Osteocyte (in vitro differentiated cells): ENCODE data around the gene EXTL1. TPM values are rescaled to one million over a fixed set of nuclear protein-coding genes. Genes with fewer than 3 reads are reported as not detected.

Source experiments
- DNase-seq: peaks from one replicate; pipeline ENCODE4 v3.0.0; 2021; ENCODE audit warnings: mixed read lengths; ENCODE audit not compliant: unreplicated experiment; ENCODE audit errors: extremely low spot score
- H3K27ac Mint-ChIP-seq: one replicate; pipeline ENCODE4 v1.8.0; 2021; ENCODE audit warnings: mild to moderate bottlenecking, mixed read lengths; ENCODE audit not compliant: unreplicated experiment
- H3K27me3 Mint-ChIP-seq: one replicate; pipeline ENCODE4 v1.8.0; 2021; ENCODE audit warnings: mixed read lengths; ENCODE audit not compliant: unreplicated experiment
- H3K36me3 Mint-ChIP-seq: one replicate; pipeline ENCODE4 v1.8.0; 2021; ENCODE audit warnings: mixed read lengths; ENCODE audit not compliant: unreplicated experiment
- H3K4me1 Mint-ChIP-seq: one replicate; pipeline ENCODE4 v1.8.0; 2021; ENCODE audit warnings: mixed read lengths; ENCODE audit not compliant: unreplicated experiment
- H3K4me3 Mint-ChIP-seq: one replicate; pipeline ENCODE4 v1.8.0; 2021; ENCODE audit warnings: mild to moderate bottlenecking, moderate library complexity, mixed read lengths; ENCODE audit not compliant: unreplicated experiment
- H3K9me3 Mint-ChIP-seq: one replicate; pipeline ENCODE4 v1.8.0; 2021; ENCODE audit warnings: mixed read lengths; ENCODE audit not compliant: unreplicated experiment
- total RNA-seq: library from RNA; stranded (reverse); gene quantifications from 2 replicates; pipeline ENCODE4 v1.2.1, GENCODE V29; 2021
- TF ChIP-seq, protein P1 (sequence below): fragments of 200-600 bp; sonication (generic); IDR thresholded peaks from 2 replicates; pipeline ENCODE4 v1.5.0; 2021; ENCODE audit warnings: antibody characterized with exemption, mild to moderate bottlenecking, moderate library complexity

EXTL1 gene
- total RNA-seq, 1 donor from 2014 or later: 0.30 TPM

DNA sequence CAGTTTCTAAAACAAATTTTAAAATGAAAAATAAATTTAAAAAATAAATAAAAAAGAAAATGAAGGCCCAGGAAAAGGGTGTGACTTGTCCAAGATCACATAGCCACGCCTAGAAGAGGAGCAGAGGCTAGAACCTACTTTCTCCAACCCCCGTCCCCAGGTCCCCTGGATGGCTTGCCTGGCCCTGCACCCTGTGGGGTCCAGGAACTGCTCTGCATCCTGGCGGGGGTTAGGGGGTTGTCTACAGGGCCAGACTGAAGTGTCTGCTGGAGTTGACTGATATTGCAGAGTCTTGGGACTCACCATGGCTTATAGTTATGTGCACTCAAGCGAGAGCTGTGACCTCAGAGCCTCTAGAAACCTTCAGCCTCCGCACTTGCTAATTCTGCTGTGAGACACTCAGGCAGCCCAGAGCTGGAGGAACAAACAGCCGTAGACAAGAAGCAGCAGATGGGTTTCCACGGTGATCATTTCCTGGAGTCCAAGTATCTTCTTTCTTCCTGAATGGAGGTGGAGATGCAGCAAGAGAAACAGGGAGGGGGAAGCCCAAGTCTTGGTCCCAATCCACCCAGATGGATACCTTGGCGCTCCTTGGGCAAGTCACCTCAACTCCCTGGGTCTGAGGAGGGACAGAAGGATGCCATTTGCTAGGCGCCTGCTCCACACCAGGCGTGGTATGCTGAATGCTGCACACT lies 5.2 kb upstream of the EXTL1 start:
- TF ChIP-seq, protein P1, sequence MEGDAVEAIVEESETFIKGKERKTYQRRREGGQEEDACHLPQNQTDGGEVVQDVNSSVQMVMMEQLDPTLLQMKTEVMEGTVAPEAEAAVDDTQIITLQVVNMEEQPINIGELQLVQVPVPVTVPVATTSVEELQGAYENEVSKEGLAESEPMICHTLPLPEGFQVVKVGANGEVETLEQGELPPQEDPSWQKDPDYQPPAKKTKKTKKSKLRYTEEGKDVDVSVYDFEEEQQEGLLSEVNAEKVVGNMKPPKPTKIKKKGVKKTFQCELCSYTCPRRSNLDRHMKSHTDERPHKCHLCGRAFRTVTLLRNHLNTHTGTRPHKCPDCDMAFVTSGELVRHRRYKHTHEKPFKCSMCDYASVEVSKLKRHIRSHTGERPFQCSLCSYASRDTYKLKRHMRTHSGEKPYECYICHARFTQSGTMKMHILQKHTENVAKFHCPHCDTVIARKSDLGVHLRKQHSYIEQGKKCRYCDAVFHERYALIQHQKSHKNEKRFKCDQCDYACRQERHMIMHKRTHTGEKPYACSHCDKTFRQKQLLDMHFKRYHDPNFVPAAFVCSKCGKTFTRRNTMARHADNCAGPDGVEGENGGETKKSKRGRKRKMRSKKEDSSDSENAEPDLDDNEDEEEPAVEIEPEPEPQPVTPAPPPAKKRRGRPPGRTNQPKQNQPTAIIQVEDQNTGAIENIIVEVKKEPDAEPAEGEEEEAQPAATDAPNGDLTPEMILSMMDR: no peak
- H3K4me1 Mint-ChIP-seq: peaks cover 28% of the 10 kb centered on the region
- no peak overlapping the region for H3K27ac Mint-ChIP-seq
- H3K36me3 Mint-ChIP-seq: no peaks in the 10 kb centered on the region
- no peaks in the 10 kb centered on the region for H3K9me3 Mint-ChIP-seq
- no peak overlapping the region for H3K4me3 Mint-ChIP-seq
- DNase-seq: no peak
- no peaks in the 10 kb centered on the region for H3K27me3 Mint-ChIP-seq

DNA sequence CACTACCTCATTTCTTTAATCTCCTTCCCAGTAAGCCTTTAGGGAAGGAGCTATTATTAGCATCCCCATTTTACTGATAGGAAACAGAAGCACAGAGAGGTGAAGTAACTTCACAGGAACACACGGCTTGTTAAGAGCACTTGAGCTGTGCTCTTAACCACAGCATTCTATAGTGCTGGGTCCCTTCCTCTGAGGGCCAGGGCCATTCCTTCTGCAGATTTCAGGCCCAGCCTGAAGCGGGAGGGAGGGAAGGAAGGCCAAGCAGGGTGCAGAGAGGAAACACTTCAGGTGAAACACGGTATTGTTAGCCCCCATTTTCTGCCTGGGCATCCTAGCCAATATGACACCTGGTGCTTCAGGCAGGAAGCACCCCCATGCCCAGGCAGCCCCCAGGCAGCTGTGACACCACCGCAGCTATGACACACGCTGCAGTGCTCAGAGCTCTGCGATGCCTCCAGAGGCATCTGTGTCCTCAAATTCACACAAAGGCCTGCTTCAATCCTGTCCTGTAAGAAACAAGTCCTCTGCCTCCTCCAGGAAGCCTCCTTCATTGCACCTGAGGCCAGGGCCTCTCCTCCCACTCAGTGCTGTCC lies 4.5 kb upstream of the EXTL1 start:
- no peaks in the 10 kb centered on the region for H3K36me3 Mint-ChIP-seq
- H3K27ac Mint-ChIP-seq: no peak overlapping the region
- H3K4me3 Mint-ChIP-seq: no peak overlapping the region
- H3K9me3 Mint-ChIP-seq: no peaks in the 10 kb centered on the region
- no peak for DNase-seq
- H3K27me3 Mint-ChIP-seq: no peaks in the 10 kb centered on the region
- TF ChIP-seq, protein P1: no peak
- peaks cover 33% of the 10 kb centered on the region for H3K4me1 Mint-ChIP-seq

DNA sequence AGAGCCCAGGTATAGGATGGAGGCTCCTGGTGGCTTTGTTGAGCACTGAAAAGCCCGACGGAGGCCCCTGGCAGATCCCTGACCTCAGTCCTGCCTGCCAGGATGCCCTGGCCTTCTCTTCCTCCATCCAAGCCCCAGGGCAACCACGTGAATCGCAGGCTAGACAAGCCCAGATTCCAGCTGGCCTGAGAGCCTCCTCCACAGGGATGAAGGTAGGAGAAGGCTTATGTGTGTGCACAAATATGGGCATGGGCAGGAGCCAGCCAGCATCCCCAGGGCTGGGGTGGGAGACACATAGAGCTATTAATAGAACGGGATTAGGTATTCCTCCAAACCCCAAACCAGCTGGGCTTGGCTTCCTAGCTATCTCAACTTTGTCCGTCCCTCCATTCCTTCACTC lies 4.0 kb upstream of the EXTL1 start:
- no peak for DNase-seq
- H3K9me3 Mint-ChIP-seq: no peaks in the 10 kb centered on the region
- H3K4me3 Mint-ChIP-seq: no peak overlapping the region
- H3K4me1 Mint-ChIP-seq: peaks cover 33% of the 10 kb centered on the region
- no peaks in the 10 kb centered on the region for H3K36me3 Mint-ChIP-seq
- H3K27me3 Mint-ChIP-seq: no peaks in the 10 kb centered on the region
- TF ChIP-seq, protein P1: no peak
- no peak overlapping the region for H3K27ac Mint-ChIP-seq

DNA sequence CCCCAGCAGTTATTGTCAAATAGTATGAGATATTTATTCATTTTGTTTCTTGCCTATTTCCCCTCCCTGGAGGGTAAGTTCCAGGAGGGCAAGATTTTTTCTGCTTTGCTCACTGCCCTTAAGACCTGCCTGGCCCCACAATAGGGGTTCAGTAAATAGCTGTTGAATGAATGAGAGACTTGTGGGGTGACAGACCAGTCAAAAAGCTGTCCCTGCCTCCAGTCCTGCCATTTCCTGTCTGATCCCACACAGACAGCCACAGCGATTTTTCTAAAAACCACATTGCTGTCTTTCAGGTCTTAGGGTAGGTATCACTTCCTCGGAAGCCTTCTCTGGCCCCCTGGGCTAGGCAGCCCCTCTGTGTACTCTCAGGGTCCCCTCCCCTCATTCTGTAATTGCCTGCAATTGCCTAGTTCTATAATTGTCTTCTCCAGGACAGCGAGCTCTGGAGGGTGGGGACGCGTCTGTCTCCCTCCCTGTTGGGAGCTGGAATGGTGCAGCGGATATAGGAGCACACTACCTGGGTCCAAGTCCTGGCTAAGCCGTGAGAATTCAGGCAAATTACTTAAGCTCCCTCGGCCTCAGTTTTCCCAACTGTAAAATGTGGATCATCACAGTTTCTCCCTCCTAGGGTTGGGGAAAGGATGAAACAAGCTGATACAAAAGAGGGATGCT lies 1.8 kb upstream of the EXTL1 start:
- H3K4me1 Mint-ChIP-seq: peaks cover 33% of the 10 kb centered on the region
- DNase-seq: no peak
- H3K27ac Mint-ChIP-seq: no peak overlapping the region
- no peaks in the 10 kb centered on the region for H3K36me3 Mint-ChIP-seq
- TF ChIP-seq, protein P1: no peak
- no peaks in the 10 kb centered on the region for H3K27me3 Mint-ChIP-seq
- H3K9me3 Mint-ChIP-seq: no peaks in the 10 kb centered on the region
- no peak overlapping the region for H3K4me3 Mint-ChIP-seq

DNA sequence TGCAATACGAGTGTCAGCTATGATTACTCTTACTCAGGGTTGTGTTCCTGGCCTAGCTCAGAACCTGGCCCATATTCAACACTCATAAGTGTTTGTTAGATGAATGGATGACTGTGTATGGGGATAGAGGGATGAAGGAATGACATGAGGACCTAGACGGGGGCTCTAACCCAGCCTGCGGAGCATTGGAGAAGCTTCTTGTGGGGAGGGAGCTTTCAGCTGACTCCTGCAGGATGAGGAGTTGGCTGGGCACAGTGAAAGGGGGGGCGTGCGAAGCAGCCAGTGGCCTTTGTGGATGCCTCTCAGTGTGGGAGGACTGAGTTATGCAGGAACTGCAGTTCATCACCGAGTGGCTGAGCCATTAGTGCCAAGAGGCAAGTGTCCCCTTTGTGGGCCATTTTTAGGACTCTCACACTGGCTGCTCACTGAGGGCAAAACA lies 1.2 kb upstream of the EXTL1 start:
- no peaks in the 10 kb centered on the region for H3K9me3 Mint-ChIP-seq
- no peak overlapping the region for H3K27ac Mint-ChIP-seq
- H3K4me3 Mint-ChIP-seq: no peak overlapping the region
- no peaks in the 10 kb centered on the region for H3K27me3 Mint-ChIP-seq
- no peaks in the 10 kb centered on the region for H3K36me3 Mint-ChIP-seq
- peaks cover 33% of the 10 kb centered on the region for H3K4me1 Mint-ChIP-seq
- TF ChIP-seq, protein P1: no peak
- DNase-seq: no peak
